SK-N-SH (cell line): ENCODE results near the gene DDI2.

Source experiments
- CTCF ChIP-seq: fragments of 200-600 bp; sonication (generic); IDR thresholded peaks from 2 replicates; pipeline ENCODE4 v1.6.1; 2017; ENCODE audit warnings: antibody characterized with exemption, mild to moderate bottlenecking, moderate library complexity
- EP300 ChIP-seq, 2 experiments: IDR thresholded peaks; 2 replicates each; pipeline versions ENCODE4 v1.4.0 to v1.6.1; 2012; ENCODE audit warnings: borderline replicate concordance in 1 of 2, low read depth in 1 of 2, low read length in 1 of 2
- GABPA ChIP-seq: IDR thresholded peaks from 2 replicates; pipeline ENCODE4 v1.4.0; 2012; ENCODE audit warnings: low read depth, mild to moderate bottlenecking
- GATA2 ChIP-seq: sonication (generic); formaldehyde crosslinking; IDR thresholded peaks from 2 replicates; pipeline ENCODE4 v1.5.0; 2020; ENCODE audit warnings: mild to moderate bottlenecking, missing genetic modification reagents
- SMC3 ChIP-seq: IDR thresholded peaks from 2 replicates; pipeline ENCODE4 v1.6.1; 2012; ENCODE audit warnings: low read depth, low read length, improper control_type of control experiment
- TAF1 ChIP-seq: IDR thresholded peaks from 2 replicates; pipeline ENCODE4 v1.6.1; 2012; ENCODE audit warnings: low read depth, mild to moderate bottlenecking, low read length, moderate library complexity, borderline replicate concordance
- TEAD4 ChIP-seq: IDR thresholded peaks from 2 replicates; pipeline ENCODE4 v1.4.0; 2012; ENCODE audit warnings: mild to moderate bottlenecking, borderline replicate concordance; ENCODE audit not compliant: insufficient read depth

- TF ChIP-seq CTCF (no peak), SMC3 (no peak), GABPA (no peak), TEAD4 (no peak), GATA2 (CRISPR knock-in tag) (no peak), EP300 (IDR thresholded peaks at IDR 0.05; ENCODE audit: borderline replicate concordance in 1 of 2, low read depth in 1 of 2, low read length in 1 of 2) (no peak), TAF1 (no peak)
Measured at GRCh38 chr1:15622712-15623373, 5.6 kb downstream of the DDI2 start.
